SU-DHL-6 (cell line): ENCODE data around the gene CRIM1.

Experiments used
- H2AFZ ChIP-seq: fragments of 200-600 bp; sonication (generic); 2 replicates; pipeline ENCODE4 v1.6.1; 2014; ENCODE audit warnings: low read depth, mild to moderate bottlenecking, moderate library complexity, mixed read lengths, antibody characterized with exemption, low read length; ENCODE audit not compliant: severe bottlenecking
- H3F3A ChIP-seq: fragments of 200-600 bp; shearing (Covaris generic); 2 replicates; pipeline ENCODE4 v1.6.0; 2016; ENCODE audit warnings: antibody characterized with exemption, mild to moderate bottlenecking; ENCODE audit not compliant: insufficient read depth
- H3K27ac ChIP-seq: fragments of 200-600 bp; sonication (generic); 2 replicates; pipeline ENCODE4 v1.5.1; 2016; ENCODE audit warnings: low read depth, mild to moderate bottlenecking, low read length, moderate library complexity, mixed read lengths
- H3K27me3 ChIP-seq: fragments of 200-600 bp; sonication (generic), shearing (Covaris generic); 2 replicates; pipeline ENCODE4 v1.6.0; 2014; ENCODE audit warnings: mild to moderate bottlenecking, low read length
- H3K36me3 ChIP-seq: fragments of 200-600 bp; sonication (generic); 2 replicates; pipeline ENCODE4 v1.6.1; 2014; ENCODE audit warnings: mild to moderate bottlenecking, low read length, mixed read lengths
- H3K4me2 ChIP-seq: fragments of 300-600, 200-600 bp; shearing (Covaris generic), sonication (generic); 2 replicates; pipeline ENCODE4 v1.6.0; 2014; ENCODE audit warnings: low read length, low read depth, mild to moderate bottlenecking; ENCODE audit not compliant: poor library complexity, severe bottlenecking
- H3K4me3 ChIP-seq: fragments of 200-600 bp; sonication (generic); 2 replicates; pipeline ENCODE4 v1.5.1; 2014; ENCODE audit warnings: antibody characterized with exemption, low read length, mild to moderate bottlenecking, mixed read lengths; ENCODE audit not compliant: insufficient read depth, poor library complexity, severe bottlenecking
- H3K79me2 ChIP-seq: fragments of 200-600 bp; sonication (generic); 2 replicates; pipeline ENCODE4 v1.6.1; 2014; ENCODE audit warnings: mild to moderate bottlenecking, low read length, moderate library complexity; ENCODE audit not compliant: insufficient read depth
- H3K9ac ChIP-seq: fragments of 200-600 bp; sonication (generic); 2 replicates; pipeline ENCODE4 v1.7.0; 2014; ENCODE audit warnings: mild to moderate bottlenecking, low read length
- H3K9me2 ChIP-seq: fragments of 200-600 bp; sonication (generic); replicated peaks from 2 replicates; pipeline ENCODE4 v1.6.1; 2014; ENCODE audit warnings: low read length; ENCODE audit not compliant: insufficient read depth
- H3K9me3 ChIP-seq: fragments of 200-600 bp; sonication (generic); 2 replicates; pipeline ENCODE4 v1.6.1; 2014; ENCODE audit warnings: low read length, mixed read lengths; ENCODE audit not compliant: insufficient read depth
- H4K20me1 ChIP-seq: fragments of 200-600 bp; sonication (generic); 2 replicates; pipeline ENCODE4 v1.6.1; 2014; ENCODE audit warnings: low read depth, mild to moderate bottlenecking, antibody characterized with exemption, low read length, moderate library complexity, mixed read lengths
- EZH2phosphoT487 ChIP-seq: fragments of 200-600 bp; sonication (generic), shearing (Covaris generic); conservative IDR thresholded peaks from 2 replicates; pipeline ENCODE4 v1.6.1; 2018; ENCODE audit warnings: mild to moderate bottlenecking, antibody characterized with exemption, low read length, moderate library complexity, mixed read lengths
- TF ChIP-seq, protein P1 (sequence below): fragments of 200-600 bp; sonication (generic); IDR thresholded peaks from one replicate; pipeline ENCODE4 v1.5.1; 2017; ENCODE audit warnings: antibody characterized with exemption, mild to moderate bottlenecking, low read length, moderate library complexity; ENCODE audit not compliant: insufficient read depth, poor library complexity, severe bottlenecking

Gene CRIM1

DNA sequence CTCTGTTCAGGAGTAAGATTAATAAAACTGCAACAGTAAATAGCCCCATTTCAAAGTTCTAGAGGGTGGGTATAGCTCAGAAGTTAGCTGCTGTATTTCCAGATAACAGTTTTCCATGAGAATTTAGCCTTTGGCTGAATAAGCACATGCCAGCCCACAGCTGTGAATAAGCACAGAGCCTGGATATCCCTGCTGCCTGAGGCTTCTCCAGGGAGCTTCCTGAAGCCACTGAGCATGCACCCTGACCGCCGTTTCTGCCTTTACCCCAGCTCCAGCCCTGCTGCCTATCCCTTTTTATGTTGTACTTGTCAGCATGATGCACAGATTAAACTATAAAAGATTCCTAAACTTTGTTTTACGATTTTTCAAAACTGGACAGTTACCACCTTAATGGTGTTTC lies 157.1 kb downstream of the CRIM1 start:
- H3K36me3 ChIP-seq: no peaks in the 10 kb centered on the region
- no peaks in the 10 kb centered on the region for H3F3A ChIP-seq
- H3K4me3 ChIP-seq: no peak overlapping the region
- H2AFZ ChIP-seq: no peak overlapping the region
- TF ChIP-seq EZH2phosphoT487: no peak
- TF ChIP-seq, protein P1, sequence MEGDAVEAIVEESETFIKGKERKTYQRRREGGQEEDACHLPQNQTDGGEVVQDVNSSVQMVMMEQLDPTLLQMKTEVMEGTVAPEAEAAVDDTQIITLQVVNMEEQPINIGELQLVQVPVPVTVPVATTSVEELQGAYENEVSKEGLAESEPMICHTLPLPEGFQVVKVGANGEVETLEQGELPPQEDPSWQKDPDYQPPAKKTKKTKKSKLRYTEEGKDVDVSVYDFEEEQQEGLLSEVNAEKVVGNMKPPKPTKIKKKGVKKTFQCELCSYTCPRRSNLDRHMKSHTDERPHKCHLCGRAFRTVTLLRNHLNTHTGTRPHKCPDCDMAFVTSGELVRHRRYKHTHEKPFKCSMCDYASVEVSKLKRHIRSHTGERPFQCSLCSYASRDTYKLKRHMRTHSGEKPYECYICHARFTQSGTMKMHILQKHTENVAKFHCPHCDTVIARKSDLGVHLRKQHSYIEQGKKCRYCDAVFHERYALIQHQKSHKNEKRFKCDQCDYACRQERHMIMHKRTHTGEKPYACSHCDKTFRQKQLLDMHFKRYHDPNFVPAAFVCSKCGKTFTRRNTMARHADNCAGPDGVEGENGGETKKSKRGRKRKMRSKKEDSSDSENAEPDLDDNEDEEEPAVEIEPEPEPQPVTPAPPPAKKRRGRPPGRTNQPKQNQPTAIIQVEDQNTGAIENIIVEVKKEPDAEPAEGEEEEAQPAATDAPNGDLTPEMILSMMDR: no peak
- H3K9me3 ChIP-seq: no peaks in the 10 kb centered on the region
- no peak overlapping the region for H3K4me2 ChIP-seq
- no peaks in the 10 kb centered on the region for H3K9me2 ChIP-seq
- H3K9ac ChIP-seq: no peak overlapping the region
- no peaks in the 10 kb centered on the region for H4K20me1 ChIP-seq
- H3K79me2 ChIP-seq: no peaks in the 10 kb centered on the region
- H3K27ac ChIP-seq: no peak overlapping the region
- H3K27me3 ChIP-seq: no peaks in the 10 kb centered on the region

DNA sequence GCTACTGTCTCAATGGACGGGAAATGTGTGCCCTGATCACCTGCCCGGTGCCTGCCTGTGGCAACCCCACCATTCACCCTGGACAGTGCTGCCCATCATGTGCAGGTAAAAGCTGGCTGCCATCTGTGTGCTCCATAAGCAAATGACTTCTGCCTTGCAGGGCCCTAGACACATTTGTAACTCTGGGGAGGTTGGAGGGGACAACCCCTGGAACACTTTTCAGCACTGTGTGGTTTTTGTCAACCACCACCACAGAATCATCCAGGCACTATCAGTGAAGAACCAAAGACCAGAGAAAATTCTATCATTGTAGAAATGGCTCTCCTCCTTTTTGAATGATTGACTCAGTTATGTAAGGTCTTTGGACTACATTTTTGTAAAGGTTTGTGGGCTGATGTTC lies 158.1 kb downstream of the CRIM1 start:
- Histone ChIP-seq H3K9ac (no peak overlapping the region), H3K4me2 (no peak overlapping the region), H2AFZ (no peak overlapping the region), H3K27me3 (no peaks in the 10 kb centered on the region), H3K9me3 (no peaks in the 10 kb centered on the region), H3K9me2 (no peaks in the 10 kb centered on the region), H3K4me3 (no peak overlapping the region), H3K79me2 (no peaks in the 10 kb centered on the region), H3K27ac (no peak overlapping the region), H3K36me3 (no peaks in the 10 kb centered on the region), H4K20me1 (no peaks in the 10 kb centered on the region), H3F3A (no peaks in the 10 kb centered on the region)
- TF ChIP-seq, protein P1: no peak
- no peak for TF ChIP-seq EZH2phosphoT487

DNA sequence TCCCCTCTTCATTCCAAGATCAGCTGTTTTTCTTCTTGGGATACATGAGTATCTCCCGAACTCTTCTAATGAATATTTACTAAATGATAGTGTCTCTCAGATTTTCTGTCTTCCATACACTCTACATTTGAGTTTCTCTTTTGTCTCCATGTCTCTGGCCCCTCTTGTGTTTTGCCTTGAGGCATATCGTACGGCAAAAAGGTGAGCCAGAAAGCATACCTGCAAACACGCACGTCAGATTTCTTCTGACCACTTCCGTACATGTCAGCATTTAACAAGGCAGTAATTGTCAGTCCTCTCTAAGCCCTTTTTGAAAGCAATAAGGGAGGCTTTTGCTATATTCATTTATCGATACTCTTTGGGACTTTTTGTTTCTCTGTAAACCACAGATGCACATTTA lies 160.0 kb downstream of the CRIM1 start:
- H3K9me2 ChIP-seq: no peaks in the 10 kb centered on the region

More for the DNA sequence above, 160.0 kb downstream of the CRIM1 start:
- Histone ChIP-seq H3K27me3 (no peaks in the 10 kb centered on the region), H4K20me1 (no peaks in the 10 kb centered on the region), H3K4me3 (no peak overlapping the region), H3K4me2 (no peak overlapping the region), H3K79me2 (no peaks in the 10 kb centered on the region), H3K9me3 (no peaks in the 10 kb centered on the region), H3K36me3 (no peaks in the 10 kb centered on the region), H2AFZ (no peak overlapping the region), H3K27ac (no peak overlapping the region), H3F3A (no peaks in the 10 kb centered on the region), H3K9ac (no peak overlapping the region)
- no peak for TF ChIP-seq EZH2phosphoT487
- TF ChIP-seq, protein P1: no peak
